Umbilical cord (tissue), 2 donors: Measurements from ENCODE around the gene EML4. TPM values are rescaled to one million over a fixed set of nuclear protein-coding genes. Genes with fewer than 3 reads are reported as not detected.
A peak's percentile ranks its signal among the peaks of the same experiment; 100 is the strongest.
"Not testable (repeated sequence)": the region's sequence is repeated elsewhere in the genome, so short reads cannot be mapped to it uniquely, and the experiment has no call there.

Experiments used
- DNase-seq: peaks from one replicate; pipeline ENCODE4 v3.0.0-alpha.2; 2015; ENCODE audit warnings: low spot score
- total RNA-seq: library from RNA; depleted of rRNA; stranded (reverse); fragments of >200 nt; gene quantifications from one replicate; pipeline ENCODE4 v1.2.3, GENCODE V29; 2014; ENCODE audit warnings: low replicate concordance; ENCODE audit not compliant: insufficient read depth

Gene EML4
- total RNA-seq, 1 donor from 2014 or later: 84.0 TPM

DNA sequence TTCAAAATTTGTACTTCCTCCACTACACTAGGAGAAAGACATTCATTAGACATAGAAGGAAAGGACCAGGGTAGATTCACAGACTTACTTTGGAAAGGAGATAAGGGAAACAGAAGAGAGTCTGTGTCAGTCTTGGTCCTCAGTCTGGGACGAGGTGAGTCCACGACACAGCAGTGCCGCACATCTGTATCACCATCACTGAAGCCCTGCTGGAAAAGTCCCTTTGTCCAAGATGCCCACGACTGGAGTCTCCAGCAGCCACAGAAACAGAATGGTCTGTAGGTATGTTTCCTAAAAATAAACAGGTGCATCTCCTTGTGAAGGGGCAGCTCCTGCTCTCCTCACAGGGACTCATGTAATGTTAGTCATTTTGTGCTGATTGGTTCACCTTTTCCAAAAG lies 164.4 kb downstream of the EML4 start:
- no peak for DNase-seq

DNA sequence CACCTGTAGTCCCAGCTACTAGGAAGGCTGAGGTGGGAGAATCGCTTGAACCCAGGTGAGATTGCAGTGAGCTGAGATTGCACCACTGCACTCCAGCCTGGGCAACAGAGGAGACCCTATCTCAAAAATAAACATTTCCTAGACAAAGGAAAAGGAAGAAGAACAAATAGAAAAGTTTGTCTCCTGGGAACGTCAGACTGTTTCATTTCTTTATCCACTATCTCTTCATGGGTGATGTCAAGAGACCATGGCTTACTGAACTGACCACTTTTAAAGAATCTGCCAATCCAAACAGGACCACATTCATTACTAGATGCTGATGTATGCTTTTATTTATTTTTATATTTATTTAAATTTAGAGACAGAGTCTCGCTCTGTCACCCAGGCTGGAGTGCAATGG lies 165.1 kb downstream of the EML4 start:
- DNase-seq: no peak

DNA sequence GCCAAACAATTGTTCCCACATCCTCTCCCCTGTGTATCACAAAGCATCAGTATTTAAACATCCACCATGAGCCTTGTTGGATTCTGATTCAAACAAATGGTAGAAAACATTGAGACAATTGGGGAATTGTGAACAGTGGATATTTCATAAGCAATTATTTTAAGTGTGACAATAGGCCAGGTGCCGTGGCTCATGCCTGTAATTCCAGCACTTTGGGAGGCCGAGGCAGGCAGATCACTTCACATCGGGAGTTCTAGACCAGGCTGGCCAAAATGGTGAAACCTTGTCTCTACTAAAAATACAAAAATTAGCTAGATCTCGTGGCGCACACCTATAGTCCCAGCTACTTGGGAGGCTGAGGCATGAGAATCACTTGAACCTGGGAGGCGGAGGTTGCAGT lies 165.7 kb downstream of the EML4 start:
- DNase-seq: not testable (repeated sequence)

DNA sequence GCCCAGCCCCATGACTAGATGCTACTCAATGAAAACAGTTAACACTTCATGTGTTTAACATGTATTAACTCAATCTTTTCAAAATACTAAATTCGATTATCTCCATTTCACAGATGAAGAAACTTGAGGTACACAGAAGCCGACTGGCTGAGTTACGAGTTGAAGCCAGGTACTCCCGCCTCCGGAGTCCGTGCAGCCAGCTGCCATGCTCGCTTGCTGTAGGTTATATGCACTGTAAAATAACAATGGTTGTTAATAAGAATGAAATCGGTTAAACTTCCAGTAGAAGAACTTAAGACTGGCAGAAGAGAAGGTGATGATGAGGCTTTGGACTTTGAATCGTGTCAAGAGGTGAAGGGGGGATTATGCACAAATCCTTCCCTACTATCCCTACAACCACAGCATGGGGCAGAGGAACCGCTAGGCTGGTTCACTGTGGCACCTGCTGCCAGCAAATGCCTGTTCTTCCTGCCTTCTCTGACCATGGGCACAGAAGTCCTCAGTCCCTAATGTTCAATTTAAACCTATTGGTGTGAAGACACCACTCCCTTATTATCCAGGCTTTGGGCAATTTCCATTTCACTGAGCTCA lies 166.5 kb downstream of the EML4 start:
- DNase-seq: no peak

DNA sequence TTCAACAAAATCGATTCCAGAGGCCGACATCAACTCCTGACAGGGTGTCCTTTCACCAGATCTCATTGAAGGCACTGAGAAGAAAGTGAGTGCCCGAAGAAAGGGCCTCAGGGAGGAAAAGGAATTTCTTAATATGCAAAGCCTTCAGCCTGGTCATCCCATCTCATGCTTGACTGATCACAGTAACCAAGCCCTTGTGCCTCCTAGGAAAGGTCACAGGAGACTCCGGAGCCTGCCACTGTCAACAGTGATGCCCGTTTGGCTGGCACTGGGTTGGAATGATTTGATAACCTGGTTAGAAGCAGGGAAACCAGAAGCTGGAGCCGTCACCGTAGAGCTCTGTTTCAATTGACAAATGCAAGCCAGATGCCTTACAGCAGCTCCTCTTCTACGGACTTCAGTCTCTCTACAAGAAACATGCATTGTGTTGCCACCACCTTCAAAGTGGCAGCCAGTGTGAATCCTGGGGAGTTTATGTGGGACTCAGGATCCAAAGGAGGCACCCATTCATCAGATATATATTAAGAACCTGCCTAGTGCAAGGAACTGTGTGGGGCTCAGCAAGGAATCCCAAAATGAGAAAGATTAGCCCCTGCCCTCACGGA lies 167.3 kb downstream of the EML4 start:
- DNase-seq: no peak

DNA sequence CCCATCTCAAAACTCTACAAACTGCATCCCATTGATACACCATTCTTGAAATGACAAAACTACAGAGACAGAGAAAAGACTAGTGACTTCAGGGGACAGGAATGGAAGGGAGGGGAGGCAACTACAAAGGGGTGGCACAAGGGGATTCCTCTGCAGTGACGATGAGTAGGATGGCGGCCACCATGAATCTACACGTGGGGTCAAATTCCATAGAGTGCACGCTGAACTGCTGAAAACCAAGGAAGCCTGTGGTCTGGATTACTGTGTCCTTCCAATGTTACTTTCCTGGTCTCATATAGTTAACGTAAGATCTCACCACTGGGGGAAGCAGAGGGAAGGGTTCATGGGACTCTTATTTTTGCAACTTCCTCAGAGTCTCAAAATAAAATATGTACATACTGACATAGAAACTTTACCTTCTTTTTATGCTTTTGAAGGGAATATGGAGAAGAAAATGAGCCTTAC lies 168.2 kb downstream of the EML4 start:
- DNase-seq: no peak

DNA sequence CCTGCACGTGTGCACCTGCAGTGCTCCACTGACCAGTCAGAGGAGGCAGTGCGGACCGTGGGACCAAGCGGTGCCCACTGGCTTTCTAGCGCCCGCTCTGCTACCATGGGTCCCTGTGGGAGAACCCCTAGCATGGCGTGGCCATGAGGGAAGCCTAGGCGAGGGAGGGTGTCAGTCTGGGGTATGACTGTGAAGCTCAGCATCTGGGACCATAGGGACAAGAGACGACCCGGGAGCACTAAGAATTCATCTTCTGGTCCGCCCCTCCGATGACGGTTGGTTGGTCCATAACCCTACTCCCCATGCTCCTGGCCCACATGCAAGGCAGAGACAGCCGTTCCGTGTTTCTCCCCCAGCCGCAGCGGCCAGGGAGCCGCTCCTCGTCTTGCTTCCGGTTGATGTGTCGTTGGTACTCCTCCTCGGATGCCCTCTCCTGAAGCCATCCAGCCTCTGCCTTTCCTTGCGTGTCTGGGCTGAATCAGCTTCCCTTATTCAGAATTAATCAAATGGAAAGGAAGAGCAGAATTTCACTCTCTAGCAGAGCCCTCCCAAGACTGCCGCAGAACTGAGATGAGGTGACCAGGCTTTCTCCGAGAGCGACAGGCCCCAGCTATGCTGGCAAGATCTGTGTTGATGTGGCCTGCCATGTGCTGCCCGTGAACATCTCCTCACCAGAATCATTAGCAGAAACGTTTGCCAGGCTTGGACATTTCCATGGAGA lies 168.9 kb downstream of the EML4 start:
- no peak for DNase-seq

DNA sequence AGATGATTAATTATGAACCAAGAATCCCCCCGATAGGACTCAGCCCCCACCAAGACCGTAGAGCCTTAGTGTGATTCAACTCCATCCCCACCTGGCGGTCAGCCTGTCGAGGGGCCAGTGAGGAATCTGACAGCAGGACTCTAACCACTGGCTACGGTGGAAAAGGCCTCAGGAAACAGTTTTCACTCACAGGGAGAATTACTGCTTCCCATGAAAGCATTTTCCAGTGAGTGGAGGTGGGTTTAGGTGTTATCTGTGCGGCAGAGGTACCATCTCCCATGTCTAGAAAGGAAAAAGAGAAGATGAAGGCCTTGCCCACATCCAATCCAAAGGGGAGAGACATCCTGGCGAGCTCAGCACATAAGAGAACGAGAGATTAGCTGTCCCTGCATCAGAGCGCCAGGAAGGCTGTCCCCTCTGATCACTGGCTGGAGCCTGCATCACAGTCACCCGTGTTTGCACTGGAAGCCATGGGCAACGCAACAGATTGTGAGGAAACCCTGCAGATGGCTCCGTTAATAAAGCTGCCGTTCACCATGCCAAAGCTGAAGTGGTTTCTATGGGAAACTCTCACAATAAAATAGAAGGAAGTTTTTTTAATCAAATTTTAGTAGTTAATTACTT lies 169.5 kb downstream of the EML4 start:
- no peak for DNase-seq

DNA sequence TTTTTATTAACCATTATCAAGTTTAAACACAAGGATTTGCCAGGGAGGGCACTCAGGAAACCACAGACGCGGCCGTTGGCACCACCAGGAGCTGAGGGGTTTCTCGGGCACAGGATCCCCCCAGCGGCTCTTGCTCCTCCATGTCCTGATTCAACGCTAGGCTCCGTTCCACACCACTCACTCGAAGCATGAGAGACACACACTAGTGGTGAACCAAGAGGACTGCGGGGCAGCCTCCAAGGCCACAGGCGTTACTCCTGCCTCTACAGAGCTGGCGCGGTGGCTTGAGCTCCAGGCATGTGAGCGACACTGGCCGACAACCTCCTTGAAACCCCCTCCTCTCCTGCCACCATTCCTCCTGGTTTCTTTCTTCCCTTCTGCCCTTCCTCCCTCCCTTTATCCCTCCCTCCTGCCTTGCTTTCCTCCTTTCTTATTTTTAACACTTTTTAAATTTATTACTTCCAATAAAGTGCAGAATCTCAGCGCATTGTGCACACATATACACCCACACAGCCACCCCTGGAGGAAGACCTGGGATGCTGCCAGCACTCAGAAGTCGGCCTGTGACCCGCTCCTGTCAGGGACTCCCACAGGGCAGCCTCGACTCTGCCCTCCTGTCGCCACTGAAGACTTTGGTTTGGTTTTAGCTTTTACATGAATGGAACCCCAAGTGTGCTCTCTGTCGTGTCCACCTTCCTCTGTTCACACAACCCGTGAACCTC lies 170.2 kb downstream of the EML4 start:
- DNase-seq: no peak

DNA sequence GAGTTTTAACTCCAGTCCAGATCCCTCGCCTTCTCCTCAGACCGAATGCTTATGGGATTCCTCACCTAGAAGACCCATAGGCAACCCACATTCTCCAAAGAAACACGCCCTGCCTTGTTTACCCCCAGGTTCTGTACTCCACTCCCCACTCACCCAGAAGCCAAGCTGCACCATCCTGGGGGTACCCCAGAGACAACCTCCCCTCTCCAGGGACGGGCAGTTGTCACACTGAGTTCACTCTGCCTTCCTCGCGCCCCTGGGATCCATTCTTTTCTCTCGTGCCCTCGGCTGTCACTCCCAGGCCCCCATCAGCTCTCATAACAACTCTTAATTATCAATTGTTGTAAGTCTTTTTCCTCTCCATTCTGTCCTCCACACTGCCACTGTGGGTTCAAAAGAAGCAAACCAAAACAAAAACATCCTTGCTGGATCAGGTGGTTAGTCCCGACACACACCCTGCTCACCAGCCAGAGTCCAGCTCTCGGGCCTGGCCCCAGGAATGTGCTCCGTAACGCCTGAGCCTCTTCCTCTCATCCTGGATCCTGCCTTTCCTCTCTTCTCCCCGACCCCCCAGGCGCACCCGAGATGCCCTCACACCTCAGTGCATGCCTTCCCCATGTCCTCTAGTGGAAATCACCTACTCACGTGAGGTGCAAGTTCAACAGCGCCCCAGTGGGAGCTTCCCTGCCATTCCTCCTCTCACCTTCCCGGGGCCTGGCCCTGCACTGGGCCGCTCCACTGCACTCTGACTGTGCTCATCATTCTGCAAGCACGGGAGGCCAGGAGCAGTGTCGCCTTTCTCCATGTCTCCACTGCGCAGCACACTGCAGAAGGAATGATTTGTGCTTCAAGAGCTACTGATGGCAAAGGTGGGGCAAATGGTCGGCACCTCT lies 171.1 kb downstream of the EML4 start:
- DNase-seq: no peak

DNA sequence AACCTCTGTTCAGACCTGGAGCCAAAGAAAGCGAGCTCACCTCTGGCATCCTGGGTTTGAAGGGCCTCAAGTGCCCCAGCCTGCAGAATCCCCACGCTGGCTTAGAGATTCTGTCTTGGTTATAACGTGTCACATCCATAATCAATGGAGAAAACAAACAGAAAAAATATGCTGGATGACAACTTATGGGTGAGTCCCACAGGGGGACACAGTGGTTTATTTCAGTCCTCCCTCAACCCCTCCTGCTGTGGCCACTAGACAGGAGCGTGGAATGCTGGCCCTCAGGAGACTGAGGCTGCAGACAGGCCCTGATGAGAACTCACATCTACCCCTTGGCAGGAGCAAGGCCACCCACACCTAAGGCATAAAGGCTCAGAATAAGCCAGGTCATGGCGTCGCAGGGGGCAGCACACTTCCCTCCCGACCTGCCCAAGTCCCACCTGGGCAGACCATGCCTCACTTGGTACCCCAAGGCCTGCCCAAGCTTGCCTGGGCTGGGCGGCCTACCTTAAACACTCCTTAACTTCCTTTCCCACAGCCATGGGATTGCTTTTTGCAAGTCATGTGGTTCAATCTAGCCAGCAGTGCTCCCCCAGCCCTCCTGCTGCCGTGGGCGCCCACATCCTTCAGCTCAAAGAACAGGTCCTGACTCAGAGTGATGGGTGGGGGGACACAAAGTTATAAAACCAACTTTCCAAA lies 171.9 kb downstream of the EML4 start:
- no peak for DNase-seq

DNA sequence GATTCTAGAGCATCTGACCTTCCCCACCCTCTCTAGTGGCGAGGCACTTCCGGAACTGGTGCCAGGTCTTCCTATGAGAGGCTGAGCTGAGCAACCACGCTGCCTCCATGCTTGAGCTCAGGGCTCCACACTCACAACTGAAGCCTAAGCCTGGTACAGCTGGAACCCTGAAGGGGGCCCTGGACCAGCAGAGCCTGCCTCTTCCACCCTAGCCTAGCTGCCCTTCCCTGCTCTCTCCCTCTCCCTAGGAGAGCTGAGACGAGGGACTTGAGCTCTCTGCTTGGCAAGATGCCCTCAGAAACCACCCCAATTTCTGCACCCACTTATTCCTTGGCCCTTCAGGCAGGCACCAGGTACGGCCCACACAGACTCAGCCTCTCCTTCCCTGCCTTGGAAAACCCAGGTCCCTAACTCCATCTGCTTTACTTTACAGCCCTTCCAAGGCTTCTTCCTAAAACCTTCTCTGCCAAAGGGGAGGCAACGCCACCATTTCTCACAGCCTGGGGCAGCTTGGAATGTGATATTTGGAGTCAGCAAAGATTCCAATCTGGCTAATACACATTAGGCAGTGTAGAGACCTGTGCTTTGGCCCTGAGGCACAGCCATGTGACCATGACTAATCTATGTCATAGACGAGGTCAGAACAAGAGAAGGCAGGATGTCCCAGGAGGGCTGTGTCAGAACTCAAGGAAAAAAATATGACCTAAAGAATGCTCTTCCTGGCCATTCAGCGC lies 173.1 kb downstream of the EML4 start:
- peak; percentile 13 for DNase-seq

DNA sequence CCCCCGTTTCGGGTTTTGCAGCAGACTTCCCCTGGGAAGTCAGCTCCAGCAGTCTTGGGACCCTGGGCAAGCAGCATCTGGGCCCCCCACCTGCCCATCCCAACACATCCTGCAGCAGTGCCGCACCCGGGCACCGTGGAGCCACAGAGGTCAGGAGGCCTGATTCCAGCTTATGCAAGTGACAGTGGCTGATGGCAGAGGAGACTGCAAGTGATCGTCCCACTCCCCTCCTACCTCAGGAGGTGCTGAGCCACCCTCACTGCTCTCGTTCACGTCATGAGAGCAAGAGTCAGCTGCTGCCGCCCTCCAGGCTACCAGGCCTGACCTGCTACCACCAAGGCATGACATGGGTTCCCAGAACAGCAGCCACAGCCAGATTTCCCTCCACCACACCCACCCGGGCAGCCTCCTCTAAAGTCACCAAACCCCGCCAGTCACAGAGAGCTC lies 173.7 kb downstream of the EML4 start:
- DNase-seq: no peak

DNA sequence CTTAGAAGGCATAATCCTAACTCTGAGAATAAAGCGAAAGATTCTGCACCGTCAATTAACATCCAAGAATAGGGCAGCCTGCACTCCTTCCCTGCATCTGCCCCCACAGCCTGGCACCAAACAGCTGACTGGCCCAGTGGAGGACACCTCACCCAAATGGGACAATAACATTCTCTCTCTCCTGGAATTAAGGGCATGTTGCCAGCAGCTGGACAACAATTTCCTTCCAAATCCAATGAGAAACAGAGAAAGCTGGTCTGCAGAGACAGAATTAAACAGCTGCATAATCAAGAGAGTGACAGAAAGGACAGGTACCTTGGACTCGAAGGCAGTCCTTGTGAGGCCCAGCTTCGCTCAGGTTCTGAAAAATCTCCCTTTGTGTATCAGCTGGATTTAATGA lies 176.8 kb downstream of the EML4 start:
- DNase-seq: no peak

DNA sequence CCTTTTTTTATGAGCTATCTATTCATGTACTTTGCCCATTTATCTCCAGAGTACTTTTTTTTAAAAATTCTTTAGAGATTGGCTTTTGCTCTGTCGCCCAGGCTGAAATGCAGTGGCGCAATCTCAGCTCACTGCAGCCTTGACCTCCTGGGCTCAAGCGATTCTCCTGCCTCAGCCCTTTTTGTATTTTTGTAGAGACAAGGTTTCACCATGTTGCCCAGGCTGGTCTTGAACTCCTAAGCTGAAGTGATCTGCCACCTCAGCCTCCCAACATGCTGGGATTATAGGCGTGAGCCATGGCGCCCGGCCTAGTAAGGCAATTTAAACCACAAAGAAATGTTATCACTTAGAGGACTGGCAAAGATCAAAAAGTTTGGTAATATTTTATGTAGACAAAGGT lies 177.7 kb downstream of the EML4 start:
- DNase-seq: not testable (repeated sequence)

DNA sequence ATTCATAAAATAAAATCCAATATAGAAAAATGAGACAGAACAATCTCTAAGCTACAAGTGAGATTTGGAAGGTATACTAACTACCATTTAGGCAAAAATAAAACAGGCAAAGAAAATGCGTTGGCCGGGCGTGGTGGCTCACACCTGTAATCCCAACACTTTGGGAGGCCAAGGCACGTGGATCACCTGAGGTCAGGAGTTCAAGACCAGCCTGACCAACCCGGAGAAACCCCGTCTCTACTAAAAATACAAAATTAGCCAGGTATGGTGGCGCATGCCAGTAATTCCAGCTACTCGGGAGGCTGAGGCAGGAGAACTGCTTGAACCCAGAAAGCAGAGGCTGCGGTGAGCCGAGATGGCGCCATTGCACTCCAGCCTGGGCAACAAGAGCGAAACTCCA lies 178.4 kb downstream of the EML4 start:
- DNase-seq: not testable (repeated sequence)

DNA sequence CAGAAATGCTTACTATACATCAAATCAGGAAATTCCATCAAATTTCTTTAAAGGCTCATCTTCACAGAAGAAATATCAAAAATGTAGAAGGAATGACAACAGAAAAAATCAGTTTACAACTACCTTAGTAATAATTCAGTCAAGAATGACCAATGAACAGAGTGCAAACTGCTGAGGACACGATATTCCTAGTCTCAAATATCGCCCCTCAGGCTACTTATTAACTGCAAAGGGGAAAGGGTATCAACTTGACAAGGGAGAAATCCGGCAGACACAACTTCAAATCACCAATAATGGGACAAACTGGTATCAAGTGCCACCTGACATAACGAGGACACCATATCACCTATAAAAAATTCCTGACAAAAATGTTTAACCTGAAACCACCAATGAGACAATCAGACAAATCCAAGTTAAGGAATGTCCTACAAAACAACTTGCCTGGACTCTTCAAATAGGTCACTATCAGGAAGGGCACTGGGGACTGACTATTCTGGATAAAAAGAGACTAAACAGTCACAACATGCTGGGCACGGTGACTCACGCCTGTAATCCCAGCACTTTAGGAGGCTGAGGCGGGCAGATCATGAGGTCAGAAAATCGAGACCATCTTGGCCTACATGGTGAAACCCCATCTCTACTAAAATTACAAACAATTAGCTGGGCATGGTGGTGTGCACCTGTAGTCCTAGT lies 179.1 kb downstream of the EML4 start:
- no peak for DNase-seq

DNA sequence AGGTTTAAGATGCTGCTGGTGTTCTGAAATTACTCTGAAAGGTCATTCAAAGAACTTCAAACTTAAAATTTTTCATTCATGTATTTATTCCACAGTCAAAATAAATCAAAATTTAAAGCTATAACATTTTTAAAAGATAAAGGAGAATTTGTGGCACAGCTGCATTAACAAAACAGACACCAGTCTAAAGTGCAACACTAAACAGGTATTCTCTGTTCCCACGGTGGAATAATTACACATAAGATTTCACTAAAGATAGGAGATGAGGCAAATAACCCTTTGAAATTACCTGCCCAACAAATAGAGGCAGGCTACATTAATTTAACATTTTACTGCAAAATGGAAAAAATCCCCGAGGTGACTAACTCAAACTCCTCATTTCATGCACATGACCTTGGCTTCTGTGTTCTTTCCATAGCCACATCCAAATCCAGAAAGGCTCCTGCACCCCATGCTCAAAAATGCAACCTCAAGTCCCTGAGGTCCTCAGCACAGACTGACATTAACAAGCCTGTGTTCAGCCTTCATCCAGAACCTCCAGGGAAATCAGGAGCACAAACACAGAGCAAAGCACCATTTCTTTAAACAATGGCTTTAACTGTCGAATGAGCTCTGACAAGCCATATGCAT lies 181.4 kb downstream of the EML4 start:
- no peak for DNase-seq
